Keratinocyte (primary cell): ENCODE results near the gene RUNX1.

ENCODE experiments used
- EZH2 ChIP-seq: IDR thresholded peaks from one replicate; pipeline ENCODE4 v1.6.1; 2012; ENCODE audit warnings: inconsistent platforms, mild to moderate bottlenecking, low read length, moderate library complexity
- TF ChIP-seq, protein P1 (sequence below), 3 experiments: IDR thresholded peaks in 1 of 3; conservative IDR thresholded peaks in 1 of 3; optimal IDR thresholded peaks in 1 of 3; 2 replicates in 2 of 3; 3 replicates in 1 of 3; pipeline versions ENCODE3 to v1.5.1; 2011; ENCODE audit warnings: low read length in 3 of 3, mild to moderate bottlenecking in 3 of 3, moderate library complexity in 2 of 3, control low read depth in 1 of 3, inconsistent platforms in 1 of 3; ENCODE audit not compliant: insufficient read depth in 2 of 3; ENCODE audit errors: extremely low read depth in 1 of 3

DNA sequence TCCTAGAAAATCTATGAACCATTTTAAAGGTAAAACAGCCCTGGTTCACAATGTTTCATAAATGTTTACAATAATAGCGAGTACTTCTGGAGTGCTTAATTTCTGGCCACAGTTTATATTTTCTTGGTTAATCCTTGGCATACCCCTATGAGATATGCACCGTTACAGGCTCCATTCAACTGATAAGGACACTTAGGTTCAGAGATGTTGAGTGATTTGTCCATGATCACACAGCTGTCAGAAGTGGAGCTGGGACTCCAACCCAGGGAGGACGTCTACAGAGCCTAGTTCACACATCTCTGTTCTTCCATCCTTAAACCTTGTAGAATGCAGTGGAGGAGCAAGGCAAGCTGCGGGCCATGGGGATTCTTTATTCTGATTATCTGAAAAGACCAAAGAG lies 48.4 kb upstream of the RUNX1 start:
- no peak for TF ChIP-seq EZH2
- TF ChIP-seq, protein P1, sequence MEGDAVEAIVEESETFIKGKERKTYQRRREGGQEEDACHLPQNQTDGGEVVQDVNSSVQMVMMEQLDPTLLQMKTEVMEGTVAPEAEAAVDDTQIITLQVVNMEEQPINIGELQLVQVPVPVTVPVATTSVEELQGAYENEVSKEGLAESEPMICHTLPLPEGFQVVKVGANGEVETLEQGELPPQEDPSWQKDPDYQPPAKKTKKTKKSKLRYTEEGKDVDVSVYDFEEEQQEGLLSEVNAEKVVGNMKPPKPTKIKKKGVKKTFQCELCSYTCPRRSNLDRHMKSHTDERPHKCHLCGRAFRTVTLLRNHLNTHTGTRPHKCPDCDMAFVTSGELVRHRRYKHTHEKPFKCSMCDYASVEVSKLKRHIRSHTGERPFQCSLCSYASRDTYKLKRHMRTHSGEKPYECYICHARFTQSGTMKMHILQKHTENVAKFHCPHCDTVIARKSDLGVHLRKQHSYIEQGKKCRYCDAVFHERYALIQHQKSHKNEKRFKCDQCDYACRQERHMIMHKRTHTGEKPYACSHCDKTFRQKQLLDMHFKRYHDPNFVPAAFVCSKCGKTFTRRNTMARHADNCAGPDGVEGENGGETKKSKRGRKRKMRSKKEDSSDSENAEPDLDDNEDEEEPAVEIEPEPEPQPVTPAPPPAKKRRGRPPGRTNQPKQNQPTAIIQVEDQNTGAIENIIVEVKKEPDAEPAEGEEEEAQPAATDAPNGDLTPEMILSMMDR (optimal IDR thresholded peaks at IDR 0.05 in 1 of 3, IDR thresholded peaks at IDR 0.05 in 1 of 3, conservative IDR thresholded peaks at IDR 0.05 in 1 of 3; ENCODE audit: extremely low read depth in 1 of 3, insufficient read depth in 2 of 3, low read length in 3 of 3), result no peak
